ENCODE results near the gene GFRA1. TPM values are rescaled to one million over a fixed set of nuclear protein-coding genes. Genes with fewer than 3 reads are reported as not detected.
"Not testable (repeated sequence)": the region's sequence is repeated elsewhere in the genome, so short reads cannot be mapped to it uniquely, and the experiment has no call there.

GFRA1 gene
- total RNA-seq, 1 experiment from 2014 or later, result 24.3 TPM

GRCh38 chr10:116053009-116053730 is 219.8 kb downstream of the GFRA1 start:
- not testable (repeated sequence) for H3K4me3 ChIP-seq, H3K27ac ChIP-seq

GRCh38 chr10:116052522-116052921 is 220.5 kb downstream of the GFRA1 start:
- DNase-seq; H3K9me3 ChIP-seq (replicated peaks); H3K4me3 ChIP-seq; H3K27ac ChIP-seq; H3K27me3 ChIP-seq; H3K36me3 ChIP-seq: not testable (repeated sequence)
- H3K4me1 ChIP-seq, result peaks cover 38% of the 10 kb centered on the region

More at GRCh38 chr10:116053009-116053730, 219.8 kb downstream of the GFRA1 start:
- peaks cover 34% of the 10 kb centered on the region for H3K4me1 ChIP-seq
- not testable (repeated sequence) for H3K9me3 ChIP-seq (replicated peaks); DNase-seq; H3K36me3 ChIP-seq; H3K27me3 ChIP-seq

GRCh38 chr10:116049974-116050304 is 223.1 kb downstream of the GFRA1 start:
- Histone ChIP-seq H3K27me3 (no peaks in the 10 kb centered on the region), H3K4me1 (peaks cover 24% of the 10 kb centered on the region), H3K4me3 (no peak overlapping the region), H3K9me3 (replicated peaks) (no peaks in the 10 kb centered on the region), H3K27ac (no peak overlapping the region), H3K36me3 (no peaks in the 10 kb centered on the region)
- no peak for DNase-seq

- H3K4me3 ChIP-seq, result no peak overlapping the region
- DNase-seq, result peak in 1 of 2 experiments; percentile 33
- H3K36me3 ChIP-seq, result no peaks in the 10 kb centered on the region
- H3K27me3 ChIP-seq, result no peaks in the 10 kb centered on the region
- peaks cover 26% of the 10 kb centered on the region for H3K4me1 ChIP-seq
- H3K9me3 ChIP-seq (replicated peaks), result no peaks in the 10 kb centered on the region
- no peak overlapping the region for H3K27ac ChIP-seq
Measured at GRCh38 chr10:116049158-116049973, 223.6 kb downstream of the GFRA1 start.

- H3K36me3 ChIP-seq, result no peaks in the 10 kb centered on the region
- DNase-seq, result no peak
- peaks cover 14% of the 10 kb centered on the region for H3K4me1 ChIP-seq
- no peaks in the 10 kb centered on the region for H3K9me3 ChIP-seq (replicated peaks)
- no peak overlapping the region for H3K27ac ChIP-seq
- H3K27me3 ChIP-seq, result no peaks in the 10 kb centered on the region
- no peak overlapping the region for H3K4me3 ChIP-seq
Measured at GRCh38 chr10:116045366-116046356, 227.3 kb downstream of the GFRA1 start.

GRCh38 chr10:116044801-116045248 is 228.2 kb downstream of the GFRA1 start:
- Histone ChIP-seq H3K27ac (no peak overlapping the region), H3K4me3 (no peak overlapping the region)
- DNase-seq, result peak; percentile 54 to 55

GRCh38 chr10:116043861-116044260 is 229.1 kb downstream of the GFRA1 start:
- H3K27ac ChIP-seq, result no peak overlapping the region
- no peak overlapping the region for H3K4me3 ChIP-seq
- no peaks in the 10 kb centered on the region for H3K36me3 ChIP-seq
- peaks cover 14% of the 10 kb centered on the region for H3K4me1 ChIP-seq
- H3K9me3 ChIP-seq (replicated peaks), result no peaks in the 10 kb centered on the region
- H3K27me3 ChIP-seq, result no peaks in the 10 kb centered on the region
- no peak for DNase-seq

More at GRCh38 chr10:116044801-116045248, 228.2 kb downstream of the GFRA1 start:
- Histone ChIP-seq H3K9me3 (replicated peaks) (no peaks in the 10 kb centered on the region), H3K27me3 (no peaks in the 10 kb centered on the region), H3K36me3 (no peaks in the 10 kb centered on the region), H3K4me1 (peaks cover 14% of the 10 kb centered on the region)

- Histone ChIP-seq H3K4me3 (no peak overlapping the region), H3K9me3 (replicated peaks) (no peaks in the 10 kb centered on the region), H3K27me3 (no peaks in the 10 kb centered on the region), H3K27ac (no peak overlapping the region), H3K36me3 (no peaks in the 10 kb centered on the region), H3K4me1 (peaks cover 11% of the 10 kb centered on the region)
- no peak for DNase-seq
Measured at GRCh38 chr10:116043304-116043703, 229.7 kb downstream of the GFRA1 start.

GRCh38 chr10:116041948-116042347 is 231.1 kb downstream of the GFRA1 start:
- no peaks in the 10 kb centered on the region for H3K9me3 ChIP-seq (replicated peaks)
- no peaks in the 10 kb centered on the region for H3K36me3 ChIP-seq
- peaks cover 7% of the 10 kb centered on the region for H3K4me1 ChIP-seq
- H3K27me3 ChIP-seq, result no peaks in the 10 kb centered on the region
- no peak overlapping the region for H3K4me3 ChIP-seq
- no peak overlapping the region for H3K27ac ChIP-seq
- DNase-seq, result no peak

- peaks cover 2% of the 10 kb centered on the region for H3K4me1 ChIP-seq
- 0 out of 2 replicates have a peak, but pooled peaks cover 5% of the 10 kb centered on the region for H3K9me3 ChIP-seq (replicated peaks)
- no peak overlapping the region for H3K4me3 ChIP-seq
- no peak overlapping the region for H3K27ac ChIP-seq
- no peaks in the 10 kb centered on the region for H3K27me3 ChIP-seq
- no peak for DNase-seq
- no peaks in the 10 kb centered on the region for H3K36me3 ChIP-seq
Measured at GRCh38 chr10:116039612-116040011, 233.4 kb downstream of the GFRA1 start.

GRCh38 chr10:116038259-116038658 is 234.7 kb downstream of the GFRA1 start:
- Histone ChIP-seq H3K4me3 (no peak overlapping the region), H3K36me3 (no peaks in the 10 kb centered on the region), H3K27me3 (no peaks in the 10 kb centered on the region), H3K27ac (no peak overlapping the region), H3K4me1 (no peaks in the 10 kb centered on the region), H3K9me3 (replicated peaks) (0 out of 2 replicates have a peak, but pooled peaks cover 5% of the 10 kb centered on the region)
- DNase-seq, result no peak

GRCh38 chr10:116035406-116035805 is 237.6 kb downstream of the GFRA1 start:
- H3K27ac ChIP-seq; H3K27me3 ChIP-seq; H3K9me3 ChIP-seq (replicated peaks); H3K4me3 ChIP-seq; H3K36me3 ChIP-seq; DNase-seq; H3K4me1 ChIP-seq: not testable (repeated sequence)

- H3K4me3 ChIP-seq, result no peak overlapping the region
- peak; percentile 44 to 65 for DNase-seq
- no peaks in the 10 kb centered on the region for H3K4me1 ChIP-seq
- no peaks in the 10 kb centered on the region for H3K36me3 ChIP-seq
- no peaks in the 10 kb centered on the region for H3K27me3 ChIP-seq
- H3K27ac ChIP-seq, result no peak overlapping the region
- H3K9me3 ChIP-seq (replicated peaks), result 0 out of 2 replicates have a peak, but pooled peaks cover 4% of the 10 kb centered on the region
Measured at GRCh38 chr10:116030576-116030975, 242.4 kb downstream of the GFRA1 start.

- no peak for DNase-seq
- Histone ChIP-seq H3K27me3 (no peaks in the 10 kb centered on the region), H3K9me3 (replicated peaks) (no peaks in the 10 kb centered on the region), H3K4me3 (no peak overlapping the region), H3K27ac (no peak overlapping the region), H3K36me3 (no peaks in the 10 kb centered on the region), H3K4me1 (no peaks in the 10 kb centered on the region)
Measured at GRCh38 chr10:116029826-116030225, 243.2 kb downstream of the GFRA1 start.
